ENCODE results near the gene ORM1.
"Not testable (repeated sequence)": the region's sequence is repeated elsewhere in the genome, so short reads cannot be mapped to it uniquely, and the experiment has no call there.

ORM1 gene

GRCh38 chr9:114322831-114323531, at the start of gene ORM1:
ORM1 (plus strand) TSS chr9:114323098; CDS start chr9:114323134, 36 bp downstream.
- not testable (repeated sequence) for DNase-seq

- no peak for DNase-seq
Observed at GRCh38 chr9:114273461-114273881, 49.4 kb upstream of the ORM1 start.

GRCh38 chr9:114274217-114274616, 48.7 kb upstream of the ORM1 start:
- no peak for DNase-seq

DNA sequence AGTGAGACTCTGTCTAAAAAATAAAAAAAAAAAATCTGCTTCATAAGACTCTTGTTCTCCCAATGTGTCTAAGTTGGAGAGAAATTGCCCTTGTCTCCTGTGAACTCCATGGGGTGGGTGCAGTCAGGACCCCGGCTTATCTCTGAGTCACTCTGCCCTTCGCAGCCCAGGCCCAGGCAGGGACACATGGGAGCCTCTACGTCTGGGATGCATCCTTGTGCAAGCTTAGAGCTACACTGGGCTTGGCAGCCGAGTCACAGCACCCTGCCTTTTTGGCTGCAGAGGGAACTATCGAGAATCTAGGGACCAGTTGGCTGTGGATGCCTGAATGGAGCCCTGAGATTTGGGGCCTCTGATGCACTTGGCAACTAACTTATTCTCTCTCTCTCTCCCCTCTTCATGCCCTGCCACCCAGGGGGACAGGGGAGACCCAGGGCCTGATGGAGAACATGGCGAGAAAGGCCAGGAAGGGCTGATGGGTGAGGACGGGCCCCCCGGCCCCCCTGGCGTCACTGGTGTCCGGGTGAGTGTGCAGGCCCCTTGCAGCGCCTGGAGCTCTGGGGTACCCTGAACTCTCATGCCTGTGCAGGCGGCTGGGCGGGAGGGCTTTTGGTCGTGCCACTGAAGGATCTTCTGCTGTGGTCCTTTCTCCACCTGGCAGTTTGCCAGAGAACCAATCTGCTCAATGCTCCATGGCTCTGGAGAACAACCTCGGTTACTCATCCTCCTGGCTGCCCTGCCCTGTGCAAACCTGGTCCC, 47.5 kb upstream of the ORM1 start:
- DNase-seq, result no peak

DNA sequence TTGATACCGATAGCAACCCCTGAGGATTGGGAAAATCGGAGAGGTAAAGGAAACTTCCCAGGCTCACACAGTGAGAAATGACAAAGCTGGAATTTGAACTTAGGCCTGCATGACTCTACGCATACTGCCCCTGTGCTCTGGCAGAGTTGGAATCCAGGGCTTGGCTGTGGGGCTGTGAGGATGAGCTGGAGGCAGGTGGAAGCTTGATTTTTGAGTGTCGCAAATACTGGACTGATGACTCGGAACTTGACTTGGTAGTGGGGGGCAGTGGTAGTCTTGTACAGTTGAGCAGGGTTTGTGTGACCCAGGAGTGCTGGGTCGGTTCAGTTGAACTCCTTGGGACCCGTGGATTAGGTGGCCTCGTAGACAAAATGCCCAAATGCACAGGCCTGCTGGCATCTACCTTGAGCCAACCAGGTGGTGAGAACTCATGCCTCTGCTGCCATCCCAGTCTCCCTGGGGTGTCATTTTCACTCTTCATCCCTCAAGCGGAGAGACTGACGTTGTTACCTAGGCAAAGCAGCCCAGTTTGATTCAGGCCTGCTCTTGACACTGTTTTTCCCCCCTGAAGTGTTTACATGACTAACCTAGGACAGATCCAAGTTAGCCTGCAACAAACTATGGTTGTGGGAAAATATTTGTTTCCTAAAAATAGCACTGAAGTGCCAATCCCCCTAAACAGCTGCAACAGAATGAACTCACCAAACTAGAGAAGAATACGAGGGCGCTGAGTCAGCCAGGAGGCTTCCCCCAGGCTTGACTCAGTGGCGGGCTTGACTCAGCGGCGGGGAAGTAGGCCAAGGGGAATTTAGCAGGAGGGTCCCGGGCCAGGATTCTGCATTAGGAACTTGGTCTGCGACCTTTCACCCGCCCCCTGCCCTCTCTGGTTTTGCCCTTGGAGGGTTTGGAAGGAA, 45.7 kb upstream of the ORM1 start:
- DNase-seq, result no peak

DNA sequence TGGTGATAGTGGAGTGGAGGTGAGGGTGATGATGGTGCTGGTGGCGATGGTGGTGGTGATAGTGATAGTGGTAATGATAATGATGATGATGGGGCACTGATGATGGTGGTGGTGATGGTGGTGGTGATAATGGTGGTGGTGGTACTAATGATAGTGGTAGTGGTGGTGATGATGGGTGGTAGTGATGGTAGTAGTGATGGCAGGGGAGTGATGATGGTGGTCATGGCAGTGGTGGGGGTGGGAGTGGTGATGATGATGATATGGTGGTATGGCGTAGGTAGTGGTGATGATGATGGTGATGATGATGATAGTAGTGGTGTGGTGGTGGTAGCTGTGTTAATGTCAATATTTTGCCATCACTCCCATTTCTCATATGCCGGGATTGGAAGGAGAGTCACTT, 44.5 kb upstream of the ORM1 start:
- no peak for DNase-seq

GRCh38 chr9:114278881-114279570, 43.9 kb upstream of the ORM1 start:
- no peak for DNase-seq

DNA sequence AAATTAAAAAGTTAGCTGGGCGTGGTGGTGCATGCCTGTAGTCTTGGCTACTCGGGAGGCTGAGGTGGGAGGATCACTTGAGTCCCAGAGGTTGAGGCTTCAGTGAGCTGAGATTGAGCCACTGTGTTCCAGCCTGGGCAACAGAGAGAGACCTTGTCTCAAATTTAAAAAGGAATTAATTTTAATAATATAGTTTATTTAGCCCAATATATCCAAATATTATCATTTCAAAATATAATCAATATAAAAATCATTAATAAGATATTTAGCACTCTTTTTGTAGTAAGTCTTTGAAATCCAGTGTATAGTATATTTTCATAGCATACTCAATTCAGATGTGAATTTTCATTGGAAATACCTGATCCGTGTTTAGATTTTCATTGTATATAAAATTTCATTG, 43.2 kb upstream of the ORM1 start:
- DNase-seq, result no peak

DNA sequence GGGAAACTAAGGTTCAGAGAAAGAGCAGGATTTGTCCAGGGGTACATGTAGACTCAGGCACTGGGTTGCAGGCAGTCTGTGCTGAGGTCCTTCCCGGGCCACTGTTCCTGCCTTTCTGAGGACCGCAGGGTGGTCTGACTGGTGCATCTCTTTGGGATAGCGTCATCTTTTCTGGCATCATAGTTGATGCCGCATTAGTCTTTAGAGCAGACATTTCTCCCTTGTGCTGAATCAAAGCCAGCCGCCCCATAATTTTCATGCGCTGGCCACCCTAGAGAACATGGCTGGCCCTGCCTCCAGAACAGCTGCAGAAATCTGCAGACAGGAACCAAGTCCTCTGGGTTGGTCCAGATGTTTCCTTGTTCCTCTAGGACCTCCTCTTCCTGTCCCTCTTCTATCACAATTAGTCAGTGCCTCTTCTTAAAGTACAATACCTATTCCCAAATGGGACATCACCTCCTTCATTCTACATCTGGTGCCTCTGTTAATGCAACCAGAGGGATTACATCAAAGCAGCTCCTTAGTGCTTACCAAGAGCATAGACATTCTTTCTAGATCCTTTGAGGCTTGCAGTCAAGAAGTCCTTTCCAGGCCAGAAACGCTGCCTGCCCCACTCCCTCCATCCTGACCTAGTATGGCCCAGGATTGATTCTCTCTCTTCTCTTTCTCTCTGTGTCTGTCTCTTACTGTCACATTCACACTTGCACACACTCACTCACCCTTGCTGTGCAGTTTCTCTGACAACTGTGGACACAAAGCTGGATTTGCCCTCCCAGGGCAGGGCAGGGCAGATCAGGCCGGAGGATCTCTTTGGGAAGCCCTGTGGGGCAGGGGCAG, 42.0 kb upstream of the ORM1 start:
- DNase-seq, result no peak

DNA sequence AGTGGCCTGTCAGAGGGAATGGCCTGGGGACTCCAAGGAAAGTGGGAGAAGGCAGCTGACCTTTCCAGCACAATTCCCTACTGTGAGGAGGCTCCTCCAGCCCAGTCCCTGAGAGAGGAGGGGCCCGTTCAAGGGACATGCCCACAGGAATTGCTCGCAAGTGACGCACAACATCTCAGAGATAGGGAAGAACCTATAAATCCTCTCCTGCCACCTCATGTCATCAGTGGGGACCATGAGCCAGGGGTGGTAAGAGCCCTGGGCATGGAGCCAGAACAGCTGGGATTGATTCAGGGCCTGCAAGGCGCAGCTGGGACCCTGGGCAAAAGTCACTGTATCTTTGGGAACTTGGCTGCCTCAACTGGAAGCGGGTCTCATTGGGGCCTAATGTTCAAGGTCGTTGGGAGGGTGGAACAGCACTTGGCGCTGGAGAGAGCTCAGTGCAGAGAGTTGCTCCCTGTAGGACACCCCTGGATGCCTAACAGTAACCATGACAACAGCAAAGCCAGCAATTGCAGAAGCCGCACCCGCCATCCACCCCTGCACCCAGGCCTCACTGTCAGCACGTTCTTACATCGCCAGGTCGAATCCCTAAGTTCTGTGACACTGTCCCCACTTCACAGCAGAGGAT, 41.3 kb upstream of the ORM1 start:
- DNase-seq, result no peak

DNA sequence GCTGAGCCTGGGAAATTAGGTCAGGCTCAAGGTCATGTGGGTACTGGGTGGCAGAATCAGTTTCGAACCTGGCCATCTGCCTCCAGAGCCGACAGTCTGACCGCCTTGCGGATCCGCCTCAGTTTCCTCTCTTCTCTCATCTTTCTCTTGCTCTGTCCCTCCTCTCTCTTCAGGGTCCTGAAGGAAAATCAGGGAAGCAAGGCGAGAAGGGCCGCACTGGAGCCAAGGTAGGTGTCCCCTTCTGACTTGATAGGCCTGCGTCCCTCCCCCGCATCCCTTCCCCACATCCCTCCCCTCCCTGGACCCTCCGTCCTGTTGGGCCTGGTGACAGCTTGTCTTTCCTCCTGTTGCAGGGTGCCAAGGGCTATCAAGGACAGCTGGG, 40.8 kb upstream of the ORM1 start:
- no peak for DNase-seq

DNA sequence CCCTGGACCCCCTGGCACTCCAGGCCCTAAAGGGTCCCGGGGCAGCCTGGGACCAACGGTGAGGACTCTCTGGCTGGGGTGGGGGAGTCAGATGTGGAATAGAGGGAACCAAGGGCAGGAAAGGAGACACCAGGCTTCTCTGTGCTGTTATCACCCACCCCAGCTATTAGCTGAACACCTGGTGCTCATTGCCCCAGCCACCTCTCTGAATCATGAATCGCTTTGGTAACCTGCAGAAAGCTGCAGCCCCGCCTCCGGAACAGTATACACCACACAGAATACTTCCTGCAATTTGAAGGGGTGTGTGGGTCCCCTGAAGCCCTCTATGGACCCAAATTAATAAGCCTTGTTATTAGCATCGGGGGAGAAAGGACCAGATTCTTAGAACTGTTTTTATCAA, 40.4 kb upstream of the ORM1 start:
- DNase-seq, result no peak

DNA sequence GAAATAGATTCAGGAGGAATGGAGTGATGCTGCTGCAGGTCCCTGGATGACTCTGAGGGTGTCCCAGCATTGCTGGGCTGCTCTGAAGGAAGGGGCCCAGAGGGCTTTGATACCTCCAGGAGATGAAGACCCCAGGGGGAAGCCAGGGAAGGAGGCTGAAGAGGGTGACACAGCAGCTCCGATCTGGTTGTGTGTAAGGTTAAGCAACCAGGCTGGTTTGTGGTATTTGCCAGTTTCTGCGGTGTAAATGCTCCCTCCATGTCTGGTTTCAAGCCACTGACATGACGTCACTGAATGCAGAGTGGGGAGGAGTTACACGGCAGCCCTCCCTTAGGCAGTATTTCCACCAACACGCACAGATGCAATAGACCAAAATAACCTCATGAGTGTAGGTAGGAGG, 40.0 kb upstream of the ORM1 start:
- DNase-seq, result no peak

- DNase-seq, result no peak
Observed at GRCh38 chr9:114283551-114284111, 39.3 kb upstream of the ORM1 start.

DNA sequence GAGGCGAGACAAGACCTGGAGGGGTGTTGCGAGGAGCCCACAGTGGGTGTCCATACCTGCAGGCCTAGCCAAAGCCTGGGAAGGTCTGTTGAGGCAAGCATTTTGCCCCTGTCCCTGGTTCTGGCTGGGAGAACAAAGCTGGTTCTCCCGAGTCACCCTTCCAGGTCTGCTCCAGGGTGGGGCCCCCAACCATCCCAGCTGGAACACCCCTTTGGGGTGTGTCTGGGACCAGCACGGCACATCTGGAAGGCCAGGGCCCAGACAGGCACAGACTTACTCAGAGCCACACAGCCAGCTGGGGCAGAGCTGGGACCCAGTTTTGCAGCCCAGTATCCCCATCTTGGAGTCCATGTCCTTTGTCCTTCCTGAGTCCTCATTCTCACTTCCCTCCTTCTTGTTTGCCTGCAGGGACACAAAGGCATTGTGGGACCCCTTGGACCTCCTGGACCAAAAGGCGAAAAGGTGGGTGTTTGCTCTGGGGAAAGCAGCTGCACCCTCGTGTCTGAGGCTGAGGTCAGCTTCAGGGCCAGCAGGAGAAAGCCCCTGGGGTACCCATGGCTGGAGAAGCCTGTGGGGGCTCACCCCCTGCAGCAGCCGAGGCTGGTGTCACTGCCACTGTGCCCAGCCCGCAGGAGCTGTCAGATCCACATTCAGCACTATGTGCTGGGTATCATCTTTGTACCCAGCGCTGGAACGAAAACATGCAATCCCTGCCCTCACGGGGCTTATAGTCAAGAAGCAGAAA, 38.4 kb upstream of the ORM1 start:
- no peak for DNase-seq

GRCh38 chr9:114285166-114285867, 37.6 kb upstream of the ORM1 start:
- DNase-seq, result no peak

DNA sequence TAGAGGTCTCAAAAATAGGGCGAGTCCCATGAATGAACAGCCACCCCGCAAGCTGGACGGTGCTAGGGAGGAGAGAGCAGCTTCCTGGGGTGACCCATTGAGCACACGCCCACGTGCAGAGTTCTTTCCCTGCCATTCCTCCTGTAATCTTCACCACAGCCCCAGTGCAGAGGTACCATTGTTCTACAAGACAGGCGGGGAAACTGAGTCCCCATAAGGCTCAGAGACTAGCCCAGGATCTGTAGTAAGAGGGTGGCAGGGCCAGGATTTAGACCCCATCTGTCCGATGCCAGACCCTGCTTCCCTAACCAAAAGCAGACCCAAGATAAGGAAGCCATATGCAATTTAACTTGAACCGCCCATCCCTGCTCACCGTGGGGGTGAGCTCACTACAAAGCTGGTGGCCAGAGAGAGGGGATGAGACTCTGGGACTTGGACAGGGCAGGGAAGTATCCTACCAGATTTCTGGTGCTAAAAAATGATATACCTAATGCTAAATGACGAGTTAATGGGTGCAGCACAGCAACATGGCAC, 36.7 kb upstream of the ORM1 start:
- no peak for DNase-seq

GRCh38 chr9:114287001-114287762, 35.7 kb upstream of the ORM1 start:
- no peak for DNase-seq

- DNase-seq, result no peak
Observed at GRCh38 chr9:114287763-114288192, 35.1 kb upstream of the ORM1 start.

All from AML-193 (cell line).